Sigmoid colon (tissue), 7 donors: Measurements from ENCODE around the gene TNFRSF19. TPM values are rescaled to one million over a fixed set of nuclear protein-coding genes. Genes with fewer than 3 reads are reported as not detected.

Experiments
- DNase-seq: peaks from one replicate; pipeline ENCODE4 v3.0.0-alpha.2; 2019
- H3K27ac ChIP-seq, 4 donors: fragments of 200-600 bp; sonication (generic); one replicate each; pipeline ENCODE4 v1.5.1; 2016 to 2019; ENCODE audit warnings: mild to moderate bottlenecking in 1 of 4
- H3K27me3 ChIP-seq, 3 donors: fragments of 200-600 bp; sonication (generic); one replicate each; pipeline ENCODE4 v1.5.1; 2019; ENCODE audit warnings: mild to moderate bottlenecking in 1 of 3
- H3K36me3 ChIP-seq, 4 donors: fragments of 200-600 bp; sonication (generic); one replicate each; pipeline ENCODE4 v1.5.1; 2016 to 2019
- H3K4me1 ChIP-seq, 4 donors: fragments of 200-600 bp; sonication (generic); one replicate each; pipeline ENCODE4 v1.5.1; 2017 to 2019
- H3K4me3 ChIP-seq, 4 donors: fragments of 200-600 bp; sonication (generic); one replicate each; pipeline ENCODE4 v1.5.1; 2017 to 2019; ENCODE audit warnings: mild to moderate bottlenecking in 2 of 4, moderate library complexity in 1 of 4
- H3K9me3 ChIP-seq, 4 donors: fragments of 200-600 bp in 3 of 4; sonication (generic) in 3 of 4; one replicate each; pipeline versions ENCODE4 v1.5.1 to v1.6.1; 2013 to 2019
- EP300 ChIP-seq, 4 donors: sonication (generic); formaldehyde crosslinking; IDR thresholded peaks; one replicate each; pipeline ENCODE4 v1.6.1; 2017; ENCODE audit warnings: antibody characterized with exemption in 4 of 4
- POLR2A ChIP-seq, 2 donors: fragments of 450-650 bp; IDR thresholded peaks; one replicate each; pipeline ENCODE4 v1.6.1; 2016; ENCODE audit warnings: antibody characterized with exemption in 2 of 2, mild to moderate bottlenecking in 2 of 2, moderate library complexity in 2 of 2
- POLR2AphosphoS5 ChIP-seq, 4 donors: sonication (generic); formaldehyde crosslinking; IDR thresholded peaks; one replicate each; pipeline ENCODE4 v1.6.1; 2017; ENCODE audit warnings: antibody characterized with exemption in 4 of 4
- WGBS, 2 donors: extraction: QIAGEN DNeasy Blood & Tissue Kit; methylation state at CpG; one replicate each; pipeline ENCODE4 v1.1.7; 2013; 5-methylcytosine and 5-hydroxymethylcytosine counted together
- intact Hi-C: fragments of 100-400 bp; cut with DNase I; formaldehyde crosslinking; loops from one replicate; pipeline ENCODE4 v1.15.1; 2023
- polyA plus RNA-seq, 3 donors: library from polyadenylated mRNA; stranded (reverse); fragments of 200-250 nt; gene quantifications; one replicate each; pipeline ENCODE4 v1.2.3, GENCODE V29; 2013
- total RNA-seq, 4 donors: library from RNA; depleted of rRNA; stranded (reverse); fragments of >200 nt; gene quantifications; one replicate each; pipeline ENCODE4 v1.1.0, GENCODE V29; 2016
- TF ChIP-seq, protein P1 (sequence below), 4 experiments: fragments of 450-650 bp in 3 of 4; fragments of 200-600 bp in 1 of 4; IDR thresholded peaks; one replicate each; pipeline ENCODE4 v1.5.1; 2016 to 2019; ENCODE audit warnings: antibody characterized with exemption in 4 of 4, mild to moderate bottlenecking in 3 of 4, moderate library complexity in 2 of 4
- donor health status: healthy with polysubstance abuse.
- donor health status: Bipolar disorder and iron deficiency.
- donor health status: healthy.

The TNFRSF19 gene
- total and polyA plus RNA-seq, 7 donors: 0.60 to 4.2 (median 2.2) TPM; not detected in 1

DNA sequence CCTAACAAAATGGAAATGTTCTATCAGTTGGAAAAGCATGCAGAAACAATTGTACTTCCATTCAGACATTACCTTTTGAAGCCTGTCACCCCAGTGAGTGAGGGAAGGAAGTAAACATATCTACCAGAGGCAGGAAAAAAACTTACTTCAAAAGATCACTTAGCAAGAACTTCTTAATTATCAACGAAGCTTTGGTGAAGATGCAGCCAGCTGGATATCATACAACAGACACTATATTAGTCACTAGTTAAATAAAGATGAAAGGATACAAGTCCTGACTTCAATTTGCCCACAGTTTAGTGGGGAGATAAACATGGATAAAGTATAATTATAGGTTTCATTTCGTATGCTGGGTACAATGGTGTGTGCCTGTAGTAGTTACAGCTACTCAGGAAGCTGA is 148.8 kb downstream of the TNFRSF19 start:
- Histone ChIP-seq H3K4me1 (peaks cover 0 to 6% (median 0%) of the 10 kb centered on the region in 4 donors), H3K27me3 (no peaks in the 10 kb centered on the region), H3K9me3 (no peaks in the 10 kb centered on the region), H3K4me3 (no peak overlapping the region), H3K27ac (no peak overlapping the region), H3K36me3 (no peaks in the 10 kb centered on the region)
- intact Hi-C loops: no loop called here
- WGBS, 2 donors: 25 to 42% methylated on average over 2 of the region's 2 CpGs
- no peak for DNase-seq
- TF ChIP-seq, protein P1, sequence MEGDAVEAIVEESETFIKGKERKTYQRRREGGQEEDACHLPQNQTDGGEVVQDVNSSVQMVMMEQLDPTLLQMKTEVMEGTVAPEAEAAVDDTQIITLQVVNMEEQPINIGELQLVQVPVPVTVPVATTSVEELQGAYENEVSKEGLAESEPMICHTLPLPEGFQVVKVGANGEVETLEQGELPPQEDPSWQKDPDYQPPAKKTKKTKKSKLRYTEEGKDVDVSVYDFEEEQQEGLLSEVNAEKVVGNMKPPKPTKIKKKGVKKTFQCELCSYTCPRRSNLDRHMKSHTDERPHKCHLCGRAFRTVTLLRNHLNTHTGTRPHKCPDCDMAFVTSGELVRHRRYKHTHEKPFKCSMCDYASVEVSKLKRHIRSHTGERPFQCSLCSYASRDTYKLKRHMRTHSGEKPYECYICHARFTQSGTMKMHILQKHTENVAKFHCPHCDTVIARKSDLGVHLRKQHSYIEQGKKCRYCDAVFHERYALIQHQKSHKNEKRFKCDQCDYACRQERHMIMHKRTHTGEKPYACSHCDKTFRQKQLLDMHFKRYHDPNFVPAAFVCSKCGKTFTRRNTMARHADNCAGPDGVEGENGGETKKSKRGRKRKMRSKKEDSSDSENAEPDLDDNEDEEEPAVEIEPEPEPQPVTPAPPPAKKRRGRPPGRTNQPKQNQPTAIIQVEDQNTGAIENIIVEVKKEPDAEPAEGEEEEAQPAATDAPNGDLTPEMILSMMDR (IDR thresholded peaks at IDR 0.05): no peak
- TF ChIP-seq POLR2A (IDR thresholded peaks at IDR 0.05) (no peak), POLR2AphosphoS5 (IDR thresholded peaks at IDR 0.05) (no peak), EP300 (IDR thresholded peaks at IDR 0.05) (no peak)

DNA sequence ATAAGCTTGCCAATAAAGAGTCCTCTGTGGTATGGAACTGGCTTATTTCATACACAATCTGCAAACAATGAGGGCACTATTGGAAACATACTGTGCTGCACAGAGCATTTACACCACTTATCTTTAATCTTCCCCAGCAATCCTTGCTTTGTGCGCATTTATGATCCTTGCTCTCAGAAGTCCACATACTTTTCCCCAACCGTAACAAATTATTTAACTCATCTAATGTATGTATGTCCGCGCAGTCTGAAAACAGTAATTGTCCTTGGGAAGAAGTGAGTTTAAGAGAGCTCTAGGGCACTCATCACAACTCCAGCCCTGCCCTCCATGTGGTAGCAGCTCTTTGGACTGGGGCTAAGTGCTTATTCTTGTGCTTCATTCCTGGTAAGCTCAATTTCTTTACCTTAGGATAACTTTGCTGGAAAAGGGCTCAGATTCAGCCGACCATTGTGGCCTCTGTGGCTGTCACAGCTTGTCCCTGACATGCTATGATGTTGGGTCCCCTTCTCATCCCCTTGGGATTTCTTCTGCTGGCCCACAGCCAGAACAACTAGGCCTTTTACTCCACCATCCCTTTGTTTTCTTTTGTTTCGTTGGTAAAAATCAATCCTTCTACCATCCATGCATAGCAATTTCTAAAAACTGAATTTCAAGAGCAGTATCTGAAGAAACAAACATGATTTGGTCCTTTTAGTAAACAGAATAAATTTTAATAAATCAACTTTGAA is 152.7 kb downstream of the TNFRSF19 start:
- TF ChIP-seq, protein P1 (IDR thresholded peaks at IDR 0.05): no peak
- no peak for TF ChIP-seq POLR2A (IDR thresholded peaks at IDR 0.05)
- Histone ChIP-seq H3K4me1 (peaks cover 0 to 6% (median 0%) of the 10 kb centered on the region in 4 donors), H3K9me3 (no peaks in the 10 kb centered on the region), H3K36me3 (no peaks in the 10 kb centered on the region), H3K4me3 (no peak overlapping the region), H3K27me3 (no peaks in the 10 kb centered on the region), H3K27ac (no peak overlapping the region)
- 89 to 91% methylated on average over 6 of the region's 6 CpGs for whole genome bisulfite sequencing, 2 donors
- DNase-seq: no peak
- intact Hi-C loops: no loop called here

DNA sequence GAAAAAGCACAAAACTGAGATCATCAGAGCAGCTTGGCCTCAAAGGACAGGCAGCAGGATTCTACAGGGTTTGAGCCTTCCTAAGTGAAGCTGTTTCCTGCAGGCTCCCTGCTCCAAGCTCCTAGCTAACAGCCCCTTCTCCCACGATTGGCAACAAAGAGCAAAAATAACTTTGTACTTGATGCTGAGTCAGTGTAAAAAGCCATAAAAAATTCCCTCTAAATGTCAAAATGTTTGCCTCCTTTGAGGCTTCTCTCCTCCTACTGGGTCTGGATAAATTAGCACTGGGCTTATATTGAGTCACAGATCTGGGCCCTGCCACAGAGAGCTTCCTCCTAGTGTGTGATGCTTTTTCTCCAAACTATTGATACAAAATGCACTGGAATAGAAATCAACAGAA is 153.3 kb downstream of the TNFRSF19 start:
- DNase-seq: no peak
- H3K27me3 ChIP-seq: no peaks in the 10 kb centered on the region
- H3K4me3 ChIP-seq: no peak overlapping the region
- TF ChIP-seq POLR2AphosphoS5 (IDR thresholded peaks at IDR 0.05) (no peak), EP300 (IDR thresholded peaks at IDR 0.05) (no peak), POLR2A (IDR thresholded peaks at IDR 0.05) (no peak)
- TF ChIP-seq, protein P1 (IDR thresholded peaks at IDR 0.05): no peak
- H3K9me3 ChIP-seq: no peaks in the 10 kb centered on the region
- 46 to 52% methylated on average over 1 of the region's 1 CpG for WGBS, 2 donors
- peaks cover 0 to 3% (median 0%) of the 10 kb centered on the region in 4 donors for H3K36me3 ChIP-seq
- H3K4me1 ChIP-seq: peaks cover 0 to 6% (median 0%) of the 10 kb centered on the region in 4 donors
- intact Hi-C loops: no loop called here
- H3K27ac ChIP-seq: no peak overlapping the region

DNA sequence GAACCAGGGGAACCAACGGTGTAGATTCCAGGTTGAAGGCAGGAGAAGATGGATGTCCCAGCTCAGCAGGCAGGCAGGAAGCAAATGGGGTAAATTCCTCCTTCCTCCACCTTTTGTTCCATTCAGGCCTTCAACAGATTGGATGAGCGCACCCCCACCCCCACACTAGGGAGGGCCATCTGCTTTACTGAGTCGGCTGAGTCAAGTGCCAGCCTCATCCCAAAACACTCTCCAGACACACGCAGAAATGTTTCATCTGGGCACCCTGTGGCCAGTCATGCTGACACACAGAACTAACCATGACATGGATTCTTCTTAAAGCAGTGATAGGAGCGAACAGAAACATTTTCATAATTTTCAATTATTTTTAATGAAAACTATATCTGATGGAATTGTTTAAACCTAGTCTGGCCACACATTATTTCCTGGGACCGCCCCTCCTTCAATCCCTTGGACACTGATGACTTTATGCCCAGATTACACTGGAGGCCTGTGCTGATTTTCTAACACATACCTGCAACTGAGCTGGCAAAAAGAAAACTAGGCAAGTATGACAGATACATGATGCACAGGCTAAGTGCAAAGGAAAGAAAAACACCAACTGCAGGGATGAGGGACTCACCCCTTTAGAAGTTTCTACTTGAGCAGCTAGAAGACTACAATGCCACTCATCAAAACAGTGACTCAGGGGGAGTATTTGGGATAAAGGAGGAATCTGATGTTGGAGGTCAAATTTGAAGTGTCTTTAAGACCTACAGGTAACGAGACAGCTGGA is 154.2 kb downstream of the TNFRSF19 start:
- H3K4me3 ChIP-seq: no peak overlapping the region
- no peaks in the 10 kb centered on the region for H3K9me3 ChIP-seq
- no peaks in the 10 kb centered on the region for H3K27me3 ChIP-seq
- intact Hi-C loops: no loop called here
- peaks cover 0 to 6% (median 0%) of the 10 kb centered on the region in 4 donors for H3K4me1 ChIP-seq
- no peak for TF ChIP-seq EP300 (IDR thresholded peaks at IDR 0.05)
- no peak for TF ChIP-seq POLR2AphosphoS5 (IDR thresholded peaks at IDR 0.05)
- no peak for TF ChIP-seq POLR2A (IDR thresholded peaks at IDR 0.05)
- TF ChIP-seq, protein P1 (IDR thresholded peaks at IDR 0.05): no peak
- H3K27ac ChIP-seq: no peak overlapping the region
- no peak for DNase-seq
- 89 to 93% methylated on average over 7 of the region's 7 CpGs for WGBS, 2 donors
- peaks cover 0 to 12% (median 0%) of the 10 kb centered on the region in 4 donors for H3K36me3 ChIP-seq

Other genes with a start within 250 kb of the TNFRSF19 start
- 10 to 100 TPM; 20.9 to 32.5 (median 26.6) TPM for gene SACS, start 136.7 kb upstream of the TNFRSF19 start, total RNA-seq
- gene SACS, start 136.7 kb upstream of the TNFRSF19 start, polyA plus RNA-seq: 1 to 10 TPM in 1 of 3 donors, under 1 TPM in 2; 0.60 to 3.9 (median 0.69) TPM